K562 (cell line): Measurements from ENCODE around the gene KIF5A. TPM values are rescaled to one million over a fixed set of nuclear protein-coding genes. Genes with fewer than 3 reads are reported as not detected.

Source experiments
- ATF3 ChIP-seq, 2 experiments: fragments of 450-650 bp in 1 of 2; sonication (generic) in 1 of 2; formaldehyde crosslinking in 1 of 2; IDR thresholded peaks in 1 of 2; conservative IDR thresholded peaks in 1 of 2; 2 replicates each; pipeline versions ENCODE4 v1.6.1 to v1.8.1; 2016 to 2023; ENCODE audit warnings: mild to moderate bottlenecking in 2 of 2, moderate library complexity in 2 of 2, inconsistent platforms in 1 of 2, missing genetic modification reagents in 1 of 2
- CBFB ChIP-seq: sonication (generic); formaldehyde crosslinking; IDR thresholded peaks from 2 replicates; pipeline ENCODE4 v1.4.0; 2020; ENCODE audit warnings: mild to moderate bottlenecking, missing genetic modification reagents
- E2F5 ChIP-seq: sonication (generic); formaldehyde crosslinking; IDR thresholded peaks from 2 replicates; pipeline ENCODE4 v1.8.0; 2022; ENCODE audit warnings: mild to moderate bottlenecking, missing genetic modification reagents
- EGR1 ChIP-seq: fragments of 450-650 bp; conservative IDR thresholded peaks from 2 replicates; pipeline ENCODE4 v1.6.1; 2017; ENCODE audit warnings: mild to moderate bottlenecking
- EP400 ChIP-seq: fragments of 450-650 bp; IDR thresholded peaks from 2 replicates; pipeline ENCODE4 v1.6.1; 2017; ENCODE audit warnings: antibody characterized with exemption, mild to moderate bottlenecking, moderate library complexity
- EZH2 ChIP-seq: IDR thresholded peaks from 2 replicates; pipeline ENCODE4 v1.6.1; 2012; ENCODE audit warnings: low read depth, mild to moderate bottlenecking, inconsistent platforms, low read length, borderline replicate concordance
- ID3 ChIP-seq, 2 experiments: fragments of 250-450 bp in 1 of 2; fragments of 450-650 bp in 1 of 2; sonication (Bioruptor Pico) in 1 of 2; IDR thresholded peaks; 2 replicates each; pipeline versions ENCODE4 v1.6.1 to v1.8.0; 2016 to 2021; ENCODE audit warnings: mild to moderate bottlenecking in 2 of 2, moderate library complexity in 2 of 2, missing compliant biosample characterization in 1 of 2, missing genetic modification characterization in 1 of 2
- MITF ChIP-seq: IDR thresholded peaks from 2 replicates; pipeline ENCODE4 v1.6.1; 2014; ENCODE audit warnings: antibody characterized with exemption
- PBX2 ChIP-seq, 2 experiments: IDR thresholded peaks in 1 of 2; conservative IDR thresholded peaks in 1 of 2; 2 replicates each; pipeline ENCODE4 v1.6.1; 2016; ENCODE audit warnings: low read depth in 2 of 2, mild to moderate bottlenecking in 1 of 2, missing compliant biosample characterization in 1 of 2, missing genetic modification characterization in 1 of 2, moderate library complexity in 1 of 2
- SAFB2 ChIP-seq: fragments of 200-400 bp; formaldehyde crosslinking; IDR thresholded peaks from 2 replicates; pipeline ENCODE4 v1.6.1; 2018; ENCODE audit warnings: borderline replicate concordance, low read length, low read depth, moderate library complexity; ENCODE audit not compliant: severe bottlenecking
- SNRNP70 ChIP-seq: fragments of 200-400 bp; formaldehyde crosslinking; optimal IDR thresholded peaks from 2 replicates; pipeline ENCODE3; 2017; ENCODE audit warnings: low read depth, low read length
- SP2 ChIP-seq: IDR thresholded peaks from 2 replicates; pipeline ENCODE4 v1.6.1; 2011; ENCODE audit warnings: mild to moderate bottlenecking, low read depth, low read length, moderate library complexity; ENCODE audit not compliant: poor library complexity, severe bottlenecking; ENCODE audit errors: extremely low read depth
- TAF7 ChIP-seq: fragments of 450-650 bp; IDR thresholded peaks from 2 replicates; pipeline ENCODE4 v1.6.1; 2016; ENCODE audit warnings: missing genetic modification characterization, missing compliant biosample characterization
- ZBTB43 ChIP-seq: sonication (generic); formaldehyde crosslinking; IDR thresholded peaks from 2 replicates; pipeline ENCODE4 v1.8.0; 2023; ENCODE audit warnings: mild to moderate bottlenecking, missing genetic modification reagents
- ZEB2 ChIP-seq: fragments of 450-650 bp; IDR thresholded peaks from 2 replicates; pipeline ENCODE4 v1.6.1; 2016
- ZNF282 ChIP-seq: sonication (generic); formaldehyde crosslinking; IDR thresholded peaks from 2 replicates; pipeline ENCODE4 v1.8.1; 2023; ENCODE audit warnings: missing genetic modification reagents
- ZNF75A ChIP-seq: fragments of 450-650 bp; formaldehyde crosslinking; IDR thresholded peaks from 2 replicates; pipeline ENCODE4 v1.4.0; 2020; ENCODE audit warnings: mild to moderate bottlenecking
- polyA plus RNA-seq, 8 experiments: library from polyadenylated mRNA; depleted of rRNA in 4 of 8; stranded (reverse) in 5 of 8; unstranded in 3 of 8; fragments of >200 nt; fragmentation: Nextera tagmentation in 2 of 8; fragmentation: Illumina TruSeq in 1 of 8; extraction: Ambion mirVana in 2 of 8; extraction: Trizol in 1 of 8; gene quantifications; 2 replicates each; pipeline versions ENCODE4 v1.2.1 to v1.2.3, GENCODE V29; 2011 to 2014; ENCODE audit warnings: inconsistent platforms in 1 of 8, missing spikeins in 1 of 8
- total RNA-seq, 7 experiments: library from RNA; depleted of rRNA in 6 of 7; stranded (reverse); fragments of >200 nt in 6 of 7; fragmentation: Illumina TruSeq in 2 of 7; extraction: Trizol in 2 of 7; gene quantifications; 2 replicates each; pipeline versions ENCODE4 v1.2.1 to v1.2.3, GENCODE V29; 2011 to 2021; ENCODE audit warnings: low replicate concordance in 1 of 7

KIF5A gene
- total and polyA plus RNA-seq, 9 of the 15 experiments (the other 6 are each of a cell fraction or from before 2014, with no cell fraction given): 3.4 to 17.7 (median 8.0) TPM

GRCh38 chr12:57590864-57591781 is 41.3 kb downstream of the KIF5A start, which contains the start of gene PIP4K2C (continued):
- TF ChIP-seq ZBTB43 (CRISPR knock-in tag) (no peak; the same call in 1 of the 2 replicates), E2F5 (CRISPR knock-in tag) (no peak), PBX2 (CRISPR knock-in tag; IDR thresholded peaks at IDR 0.05; ENCODE audit: low read depth) (no peak), PBX2 (tag; conservative IDR thresholded peaks at IDR 0.05; ENCODE audit: low read depth) (no peak), SP2 (no peak), ZNF75A (CRISPR knock-in tag) (no peak), SAFB2 (no peak), ATF3 (IDR thresholded peaks at IDR 0.05) (0 out of 2 replicates have a peak, but pooled peaks have one; percentile 11), ATF3 (CRISPR knock-in tag; conservative IDR thresholded peaks at IDR 0.05) (no peak), SNRNP70 (no peak), ZEB2 (peak; percentile 62), MITF (peak; percentile 69; the same call in 1 of the 2 replicates), ID3 (CRISPR knock-in tag; IDR thresholded peaks at IDR 0.05) (no peak), ID3 (tag; IDR thresholded peaks at IDR 0.05) (no peak), EP400 (peak; percentile 78; the same call in 1 of the 2 replicates), EGR1 (peak; percentile 46), CBFB (CRISPR knock-in tag) (no peak), EZH2 (no peak), TAF7 (tag) (no peak), ZNF282 (CRISPR knock-in tag) (0 out of 2 replicates have a peak, but pooled peaks have one; percentile 24)
